Measurements from ENCODE around the gene PDCL3.

The PDCL3 gene

DNA sequence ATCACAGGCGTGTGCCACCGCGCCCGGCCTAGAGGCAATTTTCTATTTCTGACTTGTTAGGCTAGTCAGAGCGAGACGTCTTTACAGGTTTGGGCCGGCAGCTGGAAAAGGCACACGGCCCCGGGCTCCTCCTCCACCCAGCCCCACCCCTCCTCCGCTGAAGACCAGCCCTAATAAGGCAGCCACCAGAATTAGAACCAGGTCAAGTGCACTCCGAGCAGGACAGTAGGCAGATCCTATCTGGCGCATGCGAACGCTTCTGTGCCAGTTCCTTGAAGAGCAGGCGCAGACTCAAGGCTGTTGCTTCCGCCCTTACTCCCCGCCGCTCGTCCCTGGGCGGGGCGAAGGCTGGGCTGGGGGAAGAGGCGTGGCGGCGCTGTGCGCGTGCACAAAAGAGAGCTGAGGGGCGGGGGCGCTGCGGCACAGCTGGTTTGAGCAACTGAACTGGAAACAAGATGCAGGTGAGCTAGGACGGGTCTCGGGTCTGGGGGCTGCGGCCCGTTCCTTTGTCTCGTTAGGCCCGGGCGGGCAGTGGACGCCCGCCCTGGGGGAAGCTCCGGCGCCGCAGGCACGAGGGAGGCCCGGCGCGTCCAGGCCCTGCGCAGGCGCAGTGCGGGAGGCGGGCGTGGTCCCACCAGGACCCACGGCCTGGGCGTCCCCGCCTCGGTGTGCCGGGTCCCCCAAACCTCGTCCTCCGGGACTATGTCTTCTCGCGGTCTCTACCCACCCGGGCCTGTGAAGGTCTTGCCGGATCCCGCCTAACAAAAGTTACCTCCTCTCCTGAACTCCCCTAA, at the start of gene PDCL3:
PDCL3 (plus strand) TSS at position 381 of the 794 bp plus-strand sequence; CDS start at position 456, 75 bp downstream.
- DNase-seq (ENCODE audit: low read depth in 2 of 2) = peak; percentile 86 to 91

- no peak for DNase-seq (ENCODE audit: low read depth in 2 of 2)
These were observed 49.1 kb upstream of the PDCL3 start for GRCh38 chr2:100513650-100514049.

DNA sequence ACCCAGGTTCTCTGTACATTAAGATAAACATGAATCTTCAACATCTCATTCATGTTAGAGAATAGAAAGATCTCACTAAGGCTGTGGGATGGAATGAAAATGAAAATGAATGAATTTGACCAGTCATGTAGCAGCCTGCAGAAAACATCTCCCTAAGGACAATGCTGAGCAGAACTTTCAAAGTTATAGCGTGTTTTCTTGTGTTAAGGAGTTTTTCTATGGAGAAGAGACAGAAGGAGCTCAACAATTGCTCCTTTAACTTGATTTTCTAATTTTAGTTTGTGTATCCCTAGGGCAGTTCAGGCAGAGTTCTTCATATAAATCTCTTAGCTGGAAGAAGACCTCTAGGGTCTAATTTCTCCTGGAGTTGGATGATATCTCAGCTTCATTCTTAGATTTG, 45.2 kb upstream of the PDCL3 start:
- no peak for DNase-seq (ENCODE audit: low read depth in 2 of 2)

DNA sequence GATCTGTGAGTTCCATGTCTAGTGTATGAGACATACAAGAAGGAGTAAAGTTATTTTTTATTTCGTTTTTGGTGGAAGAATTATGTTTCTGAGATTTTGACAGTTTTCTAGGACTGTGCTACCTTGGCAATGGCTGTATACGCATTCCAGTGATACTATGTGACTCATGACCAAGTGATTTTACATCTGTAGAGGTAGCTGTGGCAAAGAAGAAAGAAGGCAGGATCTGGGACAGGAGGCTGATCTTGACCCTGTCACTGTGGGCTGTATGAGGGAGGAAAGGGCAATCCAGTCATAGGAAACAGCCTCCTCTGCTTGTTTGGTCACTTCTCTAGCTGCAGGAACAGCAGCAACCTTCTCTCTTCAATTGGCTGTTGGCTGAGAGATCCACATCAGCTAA, 44.0 kb upstream of the PDCL3 start:
- no peak for DNase-seq (ENCODE audit: low read depth in 2 of 2)

DNA sequence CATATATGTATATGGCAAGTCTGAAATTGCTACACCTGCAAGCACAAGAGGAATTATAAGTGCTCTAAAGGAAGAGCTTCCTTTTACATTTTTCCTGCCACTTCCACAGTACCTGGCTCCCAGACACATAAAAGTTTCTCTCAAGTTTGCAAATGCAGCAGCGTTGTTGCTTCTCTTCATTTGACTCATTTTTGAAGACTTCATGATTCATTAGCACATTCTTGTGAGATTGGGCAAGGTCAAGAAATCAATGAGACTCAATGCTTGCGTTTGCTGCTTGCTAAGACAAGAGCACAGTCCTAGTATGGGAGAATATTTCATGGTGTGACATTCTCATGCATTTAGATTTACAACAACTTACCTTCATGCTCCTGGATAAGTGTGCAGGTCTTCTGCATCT, 42.6 kb upstream of the PDCL3 start:
- no peak for DNase-seq (ENCODE audit: low read depth in 2 of 2)

DNA sequence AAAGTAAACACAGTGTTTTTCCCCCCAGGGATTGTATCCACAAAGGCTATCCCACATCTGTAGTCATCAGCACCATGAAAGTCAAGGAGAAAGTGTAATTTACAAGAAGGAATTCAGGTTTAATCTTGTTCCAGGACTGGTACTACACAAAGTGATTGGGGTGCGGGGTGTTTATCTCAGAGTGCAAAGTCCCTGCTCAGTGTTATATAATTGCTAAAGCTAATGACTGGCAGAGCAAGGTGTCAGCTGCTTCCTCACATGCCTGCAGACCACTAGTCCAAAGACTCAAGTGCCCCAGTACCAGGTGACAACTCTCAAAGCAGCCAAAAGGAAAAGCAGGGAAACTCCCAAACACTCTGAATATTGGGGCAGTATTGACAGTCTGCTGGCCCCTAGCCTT, 40.4 kb upstream of the PDCL3 start:
- no peak for DNase-seq (ENCODE audit: low read depth in 2 of 2)

GRCh38 chr2:100524331-100524730, 38.5 kb upstream of the PDCL3 start:
- no peak for DNase-seq (ENCODE audit: low read depth in 2 of 2)

DNA sequence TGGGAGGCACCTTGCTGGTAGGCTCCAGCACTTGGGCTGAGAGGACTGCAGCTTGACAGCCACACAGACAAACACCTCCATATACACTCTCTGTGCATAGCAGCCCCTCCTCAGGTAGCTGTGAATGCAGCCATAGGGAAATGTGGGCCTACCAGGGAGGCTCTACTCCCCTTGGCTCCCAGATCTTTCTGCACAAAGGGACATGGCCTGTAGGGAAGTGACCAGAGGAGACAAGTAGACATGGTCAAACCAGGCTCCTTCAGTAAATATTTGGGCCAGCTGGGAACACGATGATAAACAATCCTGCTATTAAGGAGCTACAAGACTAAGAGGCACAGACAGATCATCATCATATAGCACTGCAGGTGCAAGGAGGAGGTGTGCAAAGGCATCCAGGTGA, 35.9 kb upstream of the PDCL3 start:
- DNase-seq (ENCODE audit: low read depth in 2 of 2) = no peak

DNA sequence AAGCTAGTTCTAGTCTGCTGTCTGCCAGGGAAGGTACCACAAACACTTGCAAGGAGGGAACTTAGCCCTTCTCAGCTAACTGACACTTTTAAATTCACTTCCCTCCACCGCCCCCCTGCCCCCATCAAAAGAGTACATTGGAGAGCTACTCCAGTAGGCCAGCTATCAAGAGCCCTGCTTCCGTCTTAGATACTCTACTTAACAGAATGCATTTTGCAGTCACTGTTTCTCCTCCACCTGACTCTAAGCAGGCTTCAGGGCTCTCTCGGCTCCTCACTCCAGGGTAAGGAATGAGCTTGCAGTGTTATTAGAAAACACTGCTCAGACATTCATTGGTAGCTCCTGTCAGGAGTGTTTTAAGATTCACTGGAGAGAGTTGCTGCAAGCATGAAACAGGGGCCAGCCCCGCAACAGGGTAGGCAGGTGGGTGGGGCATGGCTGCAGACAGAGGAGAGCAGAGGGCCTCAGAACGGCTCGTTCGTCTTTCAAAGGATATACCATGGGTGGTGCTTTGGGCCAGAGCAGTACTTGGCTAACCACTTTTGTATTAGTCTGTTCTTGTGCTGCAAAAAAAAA, 35.3 kb upstream of the PDCL3 start:
- DNase-seq (ENCODE audit: low read depth in 2 of 2) = no peak

- DNase-seq (ENCODE audit: low read depth in 2 of 2) = no peak
These were observed 33.6 kb upstream of the PDCL3 start for GRCh38 chr2:100529176-100529575.

DNA sequence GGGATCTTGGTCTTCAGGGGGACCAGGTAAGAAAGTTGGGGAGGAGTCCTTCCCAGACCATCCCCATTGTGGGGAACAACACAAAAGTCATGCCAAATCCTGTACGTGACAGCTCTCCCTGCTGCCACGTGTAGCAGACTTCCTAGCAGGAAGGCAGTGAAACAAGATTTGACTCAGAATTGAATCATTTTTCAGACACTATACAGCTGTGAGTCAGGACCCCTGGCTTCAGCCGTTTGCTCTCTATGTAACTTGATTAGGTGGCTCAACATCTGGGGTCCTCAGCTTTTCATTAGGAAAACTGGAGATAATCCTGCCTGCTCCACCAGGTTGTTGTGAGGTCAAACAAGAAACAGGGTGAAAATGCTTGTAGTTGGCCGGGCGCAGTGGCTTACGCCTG, 32.9 kb upstream of the PDCL3 start:
- no peak for DNase-seq (ENCODE audit: low read depth in 2 of 2)

- no peak for DNase-seq (ENCODE audit: low read depth in 2 of 2)
These were observed 26.9 kb upstream of the PDCL3 start for GRCh38 chr2:100535855-100536254.

GRCh38 chr2:100537918-100538317, 24.9 kb upstream of the PDCL3 start:
- DNase-seq (ENCODE audit: low read depth in 2 of 2) = no peak

DNA sequence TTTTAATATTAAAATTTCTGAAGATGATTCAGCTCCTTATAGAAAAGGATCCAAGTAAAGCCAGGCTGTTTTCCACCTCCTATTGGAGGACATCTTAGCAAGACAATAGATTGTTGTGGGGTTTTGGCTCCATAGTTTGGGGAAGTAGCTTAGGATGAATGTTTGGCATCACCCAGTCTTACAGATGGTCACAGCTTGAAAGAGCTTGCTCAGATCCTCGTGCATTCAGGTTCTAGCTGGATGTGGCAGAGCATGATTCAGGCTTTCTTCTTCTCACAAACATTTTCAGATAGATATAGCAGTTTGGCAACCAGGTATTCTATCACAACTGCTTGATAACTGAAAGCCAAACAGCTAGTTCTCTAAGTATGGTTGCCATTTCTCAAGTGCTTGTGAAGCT, 23.6 kb upstream of the PDCL3 start:
- no peak for DNase-seq (ENCODE audit: low read depth in 2 of 2)

- no peak for DNase-seq (ENCODE audit: low read depth in 2 of 2)
These were observed 21.4 kb upstream of the PDCL3 start for GRCh38 chr2:100541404-100541803.

DNA sequence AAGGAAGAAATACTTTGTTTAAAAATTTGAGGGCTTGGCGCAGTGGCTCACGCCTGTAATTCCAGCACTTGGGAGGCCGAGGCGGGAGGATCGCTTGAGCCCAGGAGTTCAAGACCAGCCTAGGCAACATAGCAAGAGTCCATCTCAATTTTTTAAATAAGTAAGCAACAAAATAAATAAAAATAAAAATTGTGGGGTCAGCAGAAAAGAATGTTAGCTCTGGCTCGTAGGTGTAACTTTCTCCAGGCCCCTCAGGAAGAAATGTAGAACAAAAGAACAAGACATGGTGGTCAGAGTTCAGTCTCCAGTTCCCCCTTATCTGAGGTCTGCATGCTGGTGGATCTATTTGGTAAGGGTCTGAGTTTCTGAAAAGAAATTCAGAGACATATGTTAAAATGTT, 20.4 kb upstream of the PDCL3 start:
- DNase-seq (ENCODE audit: low read depth in 2 of 2) = no peak

DNA sequence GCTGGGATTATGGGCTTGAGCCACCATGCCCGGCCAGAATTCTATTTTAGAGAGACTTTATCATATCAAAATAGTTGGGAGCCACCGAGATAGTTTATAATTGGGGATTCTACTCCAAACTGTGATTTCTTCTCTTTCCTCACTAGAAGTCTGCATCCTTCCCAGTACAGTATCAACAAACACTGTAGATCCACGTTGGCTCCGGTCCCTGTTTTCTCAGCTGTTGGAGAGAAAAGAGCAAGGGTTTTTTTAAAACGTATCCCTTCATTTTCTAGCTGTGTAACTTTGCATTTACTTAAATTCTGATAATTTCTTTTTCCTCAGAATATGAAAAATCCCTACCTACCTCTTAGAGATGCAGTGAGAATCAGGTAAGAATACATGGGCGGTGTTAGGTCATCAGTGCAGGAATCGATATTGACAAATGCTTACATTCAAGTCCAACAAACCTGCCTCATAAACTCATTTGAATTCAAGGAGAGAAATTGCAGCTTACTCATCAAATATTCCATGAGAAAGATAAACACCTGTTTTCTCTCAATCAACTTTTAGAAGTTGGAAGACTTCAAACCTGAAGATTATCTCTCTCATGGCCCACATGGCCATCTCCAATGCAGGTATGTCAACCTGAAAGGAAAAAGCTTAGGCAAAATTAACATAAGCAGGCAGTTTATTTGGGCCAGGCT, 17.7 kb upstream of the PDCL3 start:
- DNase-seq (ENCODE audit: low read depth in 2 of 2) = no peak

DNA sequence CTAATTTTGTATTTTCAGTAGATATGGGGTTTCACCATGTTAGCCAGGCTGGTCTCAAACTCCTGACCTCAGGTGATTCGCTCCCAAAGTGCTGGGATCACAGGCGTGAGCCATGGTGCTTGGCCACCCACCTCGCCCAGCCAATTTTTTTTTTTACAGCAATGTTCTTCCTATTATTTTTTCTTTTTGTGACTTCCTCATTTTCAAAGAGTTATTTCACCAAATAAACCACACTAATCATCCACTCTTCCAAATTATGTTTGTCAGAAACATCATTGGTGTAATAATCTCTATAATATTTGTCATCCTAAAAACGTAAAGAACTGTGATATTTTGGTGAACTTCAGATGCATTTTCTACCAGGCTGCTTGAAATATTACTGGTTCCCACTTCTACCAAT, 16.3 kb upstream of the PDCL3 start:
- DNase-seq (ENCODE audit: low read depth in 2 of 2) = no peak

DNA sequence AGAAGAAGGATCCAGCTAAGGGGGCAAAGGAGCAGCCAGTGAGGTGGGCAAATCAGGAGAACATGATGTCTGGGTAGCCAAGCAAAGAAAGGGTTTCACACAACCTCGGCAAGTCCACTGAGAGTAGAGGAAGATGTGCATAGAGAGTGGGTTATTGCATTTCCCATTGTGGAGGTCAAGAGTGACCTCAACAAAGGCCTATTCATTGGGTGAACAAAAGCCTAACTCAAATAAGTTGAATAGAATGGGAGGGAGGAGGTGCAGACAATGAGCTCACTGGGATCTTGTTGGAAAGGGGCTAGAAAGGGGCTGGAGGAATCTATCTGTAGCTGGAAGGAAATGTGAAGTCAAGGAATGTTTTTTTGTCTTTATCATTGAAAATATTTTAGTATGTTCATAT, 14.0 kb upstream of the PDCL3 start:
- no peak for DNase-seq (ENCODE audit: low read depth in 2 of 2)

- no peak for DNase-seq (ENCODE audit: low read depth in 2 of 2)
These were observed 11.5 kb upstream of the PDCL3 start for GRCh38 chr2:100551303-100551702.

- peak in 1 of 2 experiments; percentile 31 for DNase-seq (ENCODE audit: low read depth in 2 of 2)
These were observed 7.9 kb upstream of the PDCL3 start for GRCh38 chr2:100554798-100555407.

DNA sequence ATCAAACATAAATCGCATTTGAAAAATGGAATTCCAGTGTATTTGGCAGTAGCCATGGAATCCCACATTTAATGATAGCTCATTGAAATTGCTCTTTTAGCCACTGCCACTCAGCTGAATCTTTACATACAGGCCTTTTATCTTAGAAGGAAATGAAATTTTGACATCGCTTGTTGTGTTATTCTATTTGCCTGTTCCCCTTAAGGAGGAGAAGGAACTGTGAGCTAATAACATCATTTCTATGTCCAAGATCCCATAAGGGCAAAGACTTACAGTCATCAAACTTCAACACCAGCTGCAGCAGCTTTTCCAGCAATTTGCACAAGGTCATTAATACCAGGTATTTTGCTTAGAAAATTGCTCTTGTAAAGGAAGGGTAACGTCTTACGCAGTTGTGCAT, 6.0 kb upstream of the PDCL3 start:
- no peak for DNase-seq (ENCODE audit: low read depth in 2 of 2)

Data from stimulated activated CD4-positive, alpha-beta T cell treated with anti-CD3 and anti-CD28 coated beads, Interleukin-12 subunit alpha, Interleukin-12 subunit beta, amount 100 ng/mL, for 24 hours (primary cell).